ENCODE results near the gene KLK3.

DNA sequence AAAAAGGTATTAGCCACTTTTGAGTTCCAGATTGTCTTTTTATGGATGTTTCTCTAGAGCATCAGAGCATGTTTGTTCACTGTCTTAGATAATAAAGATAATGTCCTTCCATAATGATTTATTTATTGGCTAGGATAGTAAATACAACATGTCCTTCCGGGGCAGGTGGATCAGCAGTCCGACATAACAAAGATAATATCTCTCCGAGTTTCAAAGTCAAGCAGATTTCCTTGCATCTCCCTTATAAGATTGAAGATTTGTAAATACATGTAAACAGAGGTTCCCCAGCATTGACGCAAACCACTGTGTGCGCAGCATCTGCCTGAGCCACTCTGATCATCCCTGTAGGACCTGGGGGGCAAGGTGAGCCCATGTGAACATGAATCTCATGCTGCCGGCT lies 12.6 kb upstream of the KLK3 start:
- no peak for TF ChIP-seq EZH2 (IDR thresholded peaks at IDR 0.05; ENCODE audit: borderline replicate concordance, insufficient read depth, low read depth, low read length, poor library complexity, severe bottlenecking)
- TF ChIP-seq, protein P1, sequence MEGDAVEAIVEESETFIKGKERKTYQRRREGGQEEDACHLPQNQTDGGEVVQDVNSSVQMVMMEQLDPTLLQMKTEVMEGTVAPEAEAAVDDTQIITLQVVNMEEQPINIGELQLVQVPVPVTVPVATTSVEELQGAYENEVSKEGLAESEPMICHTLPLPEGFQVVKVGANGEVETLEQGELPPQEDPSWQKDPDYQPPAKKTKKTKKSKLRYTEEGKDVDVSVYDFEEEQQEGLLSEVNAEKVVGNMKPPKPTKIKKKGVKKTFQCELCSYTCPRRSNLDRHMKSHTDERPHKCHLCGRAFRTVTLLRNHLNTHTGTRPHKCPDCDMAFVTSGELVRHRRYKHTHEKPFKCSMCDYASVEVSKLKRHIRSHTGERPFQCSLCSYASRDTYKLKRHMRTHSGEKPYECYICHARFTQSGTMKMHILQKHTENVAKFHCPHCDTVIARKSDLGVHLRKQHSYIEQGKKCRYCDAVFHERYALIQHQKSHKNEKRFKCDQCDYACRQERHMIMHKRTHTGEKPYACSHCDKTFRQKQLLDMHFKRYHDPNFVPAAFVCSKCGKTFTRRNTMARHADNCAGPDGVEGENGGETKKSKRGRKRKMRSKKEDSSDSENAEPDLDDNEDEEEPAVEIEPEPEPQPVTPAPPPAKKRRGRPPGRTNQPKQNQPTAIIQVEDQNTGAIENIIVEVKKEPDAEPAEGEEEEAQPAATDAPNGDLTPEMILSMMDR (IDR thresholded peaks at IDR 0.05) = no peak
